Smooth muscle cell (in vitro differentiated cells): ENCODE results near the gene NKD1. TPM values are rescaled to one million over a fixed set of nuclear protein-coding genes. Genes with fewer than 3 reads are reported as not detected.
A peak's percentile ranks its signal among the peaks of the same experiment; 100 is the strongest.

Experiments used
- DNase-seq: peaks from one replicate; lab custom pipeline; 2025; ENCODE audit not compliant: unreplicated experiment; lab: John Stamatoyannopoulos, UW
- H2AFZ ChIP-seq: fragments of 200-600 bp; sonication (generic); 2 replicates; pipeline ENCODE4 v1.6.0; 2016; ENCODE audit warnings: antibody characterized with exemption, low read depth, mild to moderate bottlenecking
- H3F3A ChIP-seq: fragments of 200-600 bp; sonication (generic); 2 replicates; pipeline ENCODE4 v1.6.0; 2017; ENCODE audit warnings: antibody characterized with exemption, low read depth
- H3K27ac ChIP-seq: fragments of 200-600 bp; sonication (generic); 2 replicates; pipeline ENCODE4 v1.5.1; 2016; ENCODE audit warnings: low read depth, mild to moderate bottlenecking
- H3K27me3 ChIP-seq: fragments of 200-600 bp; sonication (generic); 2 replicates; pipeline ENCODE4 v1.6.1; 2016; ENCODE audit warnings: low read depth, mild to moderate bottlenecking
- H3K36me3 ChIP-seq: fragments of 200-600 bp; sonication (generic); 2 replicates; pipeline ENCODE4 v1.5.1; 2016; ENCODE audit warnings: low read depth
- H3K4me1 ChIP-seq: fragments of 200-600 bp; sonication (generic); 2 replicates; pipeline ENCODE4 v1.5.1; 2016; ENCODE audit warnings: low read depth
- H3K4me2 ChIP-seq: fragments of 200-600 bp; sonication (generic); 2 replicates; pipeline ENCODE4 v1.6.0; 2016; ENCODE audit warnings: mild to moderate bottlenecking
- H3K4me3 ChIP-seq: fragments of 200-600 bp; sonication (generic); 2 replicates; pipeline ENCODE4 v1.5.1; 2016; ENCODE audit warnings: mild to moderate bottlenecking
- H3K79me2 ChIP-seq: fragments of 200-600 bp; sonication (generic); 2 replicates; pipeline ENCODE4 v1.6.0; 2016; ENCODE audit warnings: low read depth, mild to moderate bottlenecking
- H3K9ac ChIP-seq: fragments of 200-600 bp; sonication (generic); 2 replicates; pipeline ENCODE4 v1.6.0; 2016; ENCODE audit warnings: low read depth
- H3K9me3 ChIP-seq: fragments of 200-600 bp; sonication (generic); replicated peaks from 2 replicates; pipeline ENCODE4 v1.5.1; 2016; ENCODE audit warnings: low read depth
- H4K20me1 ChIP-seq: fragments of 200-600 bp; sonication (generic); 2 replicates; pipeline ENCODE4 v1.6.0; 2016; ENCODE audit warnings: low read depth
- CTCF ChIP-seq: fragments of 200-600 bp; sonication (generic); IDR thresholded peaks from 2 replicates; pipeline ENCODE4 v1.5.1; 2017; ENCODE audit warnings: borderline replicate concordance, mild to moderate bottlenecking, antibody characterized with exemption; ENCODE audit not compliant: insufficient read depth, poor library complexity, severe bottlenecking
- WGBS: methylation state at CpG from one replicate; pipeline ENCODE4 v1.1.7; 2016; ENCODE audit warnings: low lambda C conversion rate; 5-methylcytosine and 5-hydroxymethylcytosine counted together
- polyA plus RNA-seq: library from polyadenylated mRNA; unstranded; fragments of >200 nt; fragmentation: Nextera tagmentation; extraction: Ambion mirVana; gene quantifications from 2 replicates; pipeline ENCODE4 v1.2.1, GENCODE V29; 2016
- total RNA-seq: library from RNA; depleted of rRNA; stranded (reverse); fragments of >200 nt; gene quantifications from 2 replicates; pipeline ENCODE4 v1.2.3, GENCODE V29; 2014

The NKD1 gene
- total and polyA plus RNA-seq, 2 experiments from 2014 or later: 4.5 to 18.8 TPM

- no peaks in the 10 kb centered on the region for H4K20me1 ChIP-seq
- 85% methylated on average over 2 of the region's 2 CpGs for WGBS
- H3K4me2 ChIP-seq: peak overlapping the region; percentile 59
- no peaks in the 10 kb centered on the region for H3K36me3 ChIP-seq
- no peak for TF ChIP-seq CTCF
- DNase-seq: no peak
- peak overlapping the region; percentile 69 for H3K27ac ChIP-seq
- H3K4me3 ChIP-seq: no peak overlapping the region
- H3K9me3 ChIP-seq: no peaks in the 10 kb centered on the region
- H3K9ac ChIP-seq: no peak overlapping the region
- no peaks in the 10 kb centered on the region for H3K79me2 ChIP-seq
- no peak overlapping the region for H2AFZ ChIP-seq
- H3K4me1 ChIP-seq: peaks cover 32% of the 10 kb centered on the region
- no peaks in the 10 kb centered on the region for H3K27me3 ChIP-seq
- H3F3A ChIP-seq: peaks cover 17% of the 10 kb centered on the region
Observed at GRCh38 chr16:50604065-50604418, 55.8 kb downstream of the NKD1 start.

- H3K27ac ChIP-seq: no peak overlapping the region
- no peaks in the 10 kb centered on the region for H3K27me3 ChIP-seq
- WGBS: 96% methylated on average over 4 of the region's 4 CpGs
- no peak overlapping the region for H3K4me2 ChIP-seq
- H3F3A ChIP-seq: peaks cover 17% of the 10 kb centered on the region
- no peak overlapping the region for H3K9ac ChIP-seq
- H3K4me1 ChIP-seq: peaks cover 32% of the 10 kb centered on the region
- no peaks in the 10 kb centered on the region for H3K9me3 ChIP-seq
- no peak overlapping the region for H3K4me3 ChIP-seq
- H4K20me1 ChIP-seq: no peaks in the 10 kb centered on the region
- TF ChIP-seq CTCF: no peak
- H3K79me2 ChIP-seq: no peaks in the 10 kb centered on the region
- no peaks in the 10 kb centered on the region for H3K36me3 ChIP-seq
- DNase-seq: no peak
- no peak overlapping the region for H2AFZ ChIP-seq
Observed at GRCh38 chr16:50604610-50605009, 56.4 kb downstream of the NKD1 start.

GRCh38 chr16:50605733-50606430 is 57.7 kb downstream of the NKD1 start:
- Histone ChIP-seq H3K4me1 (peaks cover 39% of the 10 kb centered on the region), H3K9ac (no peak overlapping the region), H3K9me3 (no peaks in the 10 kb centered on the region), H3K79me2 (no peaks in the 10 kb centered on the region), H3K36me3 (no peaks in the 10 kb centered on the region), H3K4me2 (no peak overlapping the region), H3K4me3 (no peak overlapping the region), H3K27me3 (no peaks in the 10 kb centered on the region), H3F3A (peaks cover 8% of the 10 kb centered on the region), H4K20me1 (no peaks in the 10 kb centered on the region), H2AFZ (no peak overlapping the region), H3K27ac (no peak overlapping the region)
- no peak for DNase-seq
- no peak for TF ChIP-seq CTCF
- 94% methylated on average over 19 of the region's 19 CpGs for WGBS

- Histone ChIP-seq H3K79me2 (no peaks in the 10 kb centered on the region), H3K4me1 (peaks cover 42% of the 10 kb centered on the region), H4K20me1 (no peaks in the 10 kb centered on the region), H3F3A (peaks cover 15% of the 10 kb centered on the region), H3K27ac (no peak overlapping the region), H3K36me3 (no peaks in the 10 kb centered on the region), H3K9ac (no peak overlapping the region), H3K9me3 (no peaks in the 10 kb centered on the region), H3K27me3 (no peaks in the 10 kb centered on the region), H3K4me2 (no peak overlapping the region), H2AFZ (no peak overlapping the region), H3K4me3 (no peak overlapping the region)
- WGBS: 87% methylated on average over 17 of the region's 17 CpGs
- DNase-seq: no peak
- no peak for TF ChIP-seq CTCF
Observed at GRCh38 chr16:50606431-50607050, 58.3 kb downstream of the NKD1 start.
